HG02759 (cell line): Measurements from ENCODE around the gene PARVG.
"Not testable (repeated sequence)": the region's sequence is repeated elsewhere in the genome, so short reads cannot be mapped to it uniquely, and the experiment has no call there.

Experiments
- ATAC-seq: cut with Tn5 transposase; IDR thresholded peaks from one replicate; pipeline ENCODE4 v1.9.1; 2021; ENCODE audit warnings: mild to moderate bottlenecking, moderate library complexity; ENCODE audit not compliant: unreplicated experiment

PARVG gene

DNA sequence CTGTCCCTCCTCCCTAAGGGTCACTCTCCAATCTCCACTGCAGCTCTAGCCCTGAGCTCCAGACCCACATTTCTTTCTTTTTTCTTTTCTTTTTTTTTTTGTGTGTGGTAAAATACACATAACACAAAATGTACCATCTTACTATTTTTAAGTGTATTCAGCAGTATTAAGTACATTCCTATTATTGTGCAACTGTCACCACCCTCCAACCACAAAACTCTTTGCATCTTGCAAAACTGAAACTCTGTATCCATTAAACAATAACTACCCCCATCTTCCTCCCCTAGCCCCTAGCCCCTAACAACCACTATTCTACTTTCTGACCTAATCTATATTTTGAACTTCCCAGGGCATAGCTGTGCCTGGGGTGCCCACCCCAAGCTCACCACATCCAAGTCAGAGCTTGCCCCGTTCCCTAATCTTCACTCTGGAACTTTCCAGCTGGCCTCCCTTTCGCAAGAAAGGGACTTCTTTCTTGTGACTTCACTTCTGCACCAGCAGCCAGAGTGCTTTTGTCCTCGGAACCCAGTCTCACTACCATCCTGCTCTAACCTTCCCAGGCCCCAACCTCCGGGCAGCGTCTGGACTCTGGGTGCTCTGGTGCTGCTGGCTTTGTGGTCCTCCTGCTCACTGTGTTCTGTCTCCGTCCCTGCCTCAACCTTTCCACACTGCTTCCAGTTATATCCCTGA is 30.7 kb downstream of the PARVG start:
- no peak for ATAC-seq

DNA sequence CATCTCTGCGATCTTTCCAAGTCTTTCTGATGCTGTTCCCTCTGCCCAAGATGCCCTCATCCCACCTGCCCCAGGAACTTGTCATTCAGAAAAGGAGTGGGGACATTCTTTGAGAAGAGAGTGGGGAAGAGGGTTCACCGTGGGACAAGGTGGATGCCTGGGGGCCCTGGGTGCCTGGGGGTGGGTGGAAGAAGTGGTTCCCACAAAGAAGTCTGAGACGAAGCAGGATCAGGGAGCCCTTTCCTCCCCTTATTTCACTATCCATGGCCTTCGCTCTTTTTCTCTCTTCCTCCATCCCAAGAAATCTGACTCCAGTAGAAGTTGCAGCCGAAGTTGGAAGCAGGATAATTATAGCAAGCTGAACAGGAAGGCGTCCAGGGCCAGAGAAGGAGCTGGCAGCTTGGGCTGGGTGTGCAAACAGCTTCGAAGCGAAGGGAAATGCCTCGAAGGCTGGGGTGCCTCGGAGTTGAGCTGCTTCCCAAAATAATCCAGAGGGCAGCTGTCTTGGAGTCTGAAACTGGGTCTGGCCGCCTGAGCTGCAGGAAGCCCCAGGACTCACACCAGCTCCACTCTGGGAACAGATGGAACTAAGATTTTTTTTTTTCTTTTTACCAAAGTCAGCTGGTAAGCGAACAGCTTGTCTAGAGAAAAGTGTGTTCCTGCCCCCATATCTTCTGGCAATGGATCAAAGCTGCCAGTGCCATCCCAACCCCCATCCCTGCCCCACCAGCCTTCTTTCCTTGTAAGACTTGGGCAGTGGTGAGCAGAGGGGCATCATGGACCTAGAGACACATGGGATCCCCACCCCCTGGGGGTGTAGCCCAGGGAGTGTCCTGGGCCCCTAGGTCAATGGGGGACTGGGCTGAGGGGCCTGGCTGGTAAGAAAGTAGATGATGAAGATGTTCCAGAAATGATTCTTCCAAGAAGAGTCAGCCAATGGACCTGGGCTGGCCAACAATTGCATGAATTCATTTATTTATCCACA is 31.5 kb downstream of the PARVG start:
- no peak for ATAC-seq

DNA sequence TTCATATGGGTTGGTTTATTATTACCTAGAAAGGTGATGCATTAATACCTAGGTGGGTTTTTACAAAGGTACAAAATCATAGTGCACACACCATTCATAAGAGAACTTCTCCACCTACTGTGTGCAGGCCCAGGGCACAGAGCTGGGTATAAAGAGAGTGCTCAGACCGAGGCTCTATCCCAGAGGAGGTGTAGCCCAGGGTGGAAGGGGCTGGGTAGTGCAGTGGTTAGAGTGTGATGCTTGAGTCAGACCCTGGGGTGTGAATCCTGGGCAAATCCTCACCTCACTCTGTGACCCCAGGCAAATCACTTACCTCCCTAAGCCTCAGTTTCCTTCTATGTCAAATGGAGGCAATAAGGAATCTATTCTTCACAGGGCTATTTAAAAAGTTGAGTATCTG is 32.2 kb downstream of the PARVG start:
- no peak for ATAC-seq

DNA sequence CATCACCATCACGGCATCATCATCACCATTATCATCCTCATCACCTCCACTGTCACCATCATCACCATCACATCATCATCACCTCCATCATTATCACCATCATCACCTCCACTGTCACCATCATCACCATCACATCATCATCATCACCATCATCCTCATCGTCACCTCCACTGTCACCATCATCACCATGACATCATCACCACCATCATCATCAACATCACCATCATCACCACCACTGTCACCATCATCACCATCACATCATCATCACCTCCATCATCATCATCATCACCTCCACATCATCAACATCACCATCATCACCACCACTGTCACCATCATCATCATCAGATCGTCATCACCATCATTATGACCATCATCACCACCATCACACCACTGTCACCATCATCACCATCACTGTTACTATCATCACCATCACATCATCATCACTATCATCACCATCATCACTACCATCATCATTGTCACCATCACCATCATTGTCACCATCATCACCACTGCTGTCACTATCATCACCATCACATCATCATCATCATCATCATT is 32.8 kb downstream of the PARVG start:
- no peak for ATAC-seq

DNA sequence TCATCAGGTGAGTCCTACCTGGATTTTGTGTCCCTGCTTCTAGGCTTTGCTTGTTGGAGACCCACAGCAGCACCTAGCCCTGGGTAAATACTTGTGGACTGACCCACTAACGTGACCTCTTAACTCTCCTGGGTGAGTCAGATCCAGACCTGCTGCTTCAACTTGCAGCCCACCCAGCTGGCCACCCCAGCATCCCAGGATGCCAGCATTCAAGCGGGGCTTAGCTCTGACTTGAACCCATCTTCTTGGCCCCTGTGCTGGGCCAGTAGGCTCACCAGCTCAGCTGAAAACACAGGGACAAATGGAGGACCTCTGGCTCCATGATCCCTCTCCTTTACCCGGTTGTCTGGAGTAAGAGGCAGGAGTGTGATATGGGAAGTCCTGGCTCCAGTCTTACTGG is 33.5 kb downstream of the PARVG start:
- no peak for ATAC-seq

DNA sequence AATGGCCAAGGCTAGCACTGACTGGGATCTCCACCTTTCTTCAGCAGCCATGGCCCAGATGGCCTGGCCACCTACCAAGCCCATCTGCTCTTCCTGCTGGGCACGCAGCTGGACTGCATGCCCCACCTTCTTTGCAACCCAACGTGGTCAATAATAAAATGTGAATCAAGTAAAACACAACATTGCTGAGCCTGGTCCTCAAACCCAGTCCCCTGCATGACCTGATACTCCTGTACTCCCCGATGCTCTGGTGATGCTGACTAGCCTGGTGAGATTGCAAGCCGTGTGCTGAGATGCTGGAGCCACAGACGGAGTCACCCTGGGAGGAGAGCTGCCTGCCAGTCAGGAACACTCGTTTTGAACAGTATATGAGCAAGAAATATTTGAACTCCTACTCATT is 34.0 kb downstream of the PARVG start:
- no peak for ATAC-seq

DNA sequence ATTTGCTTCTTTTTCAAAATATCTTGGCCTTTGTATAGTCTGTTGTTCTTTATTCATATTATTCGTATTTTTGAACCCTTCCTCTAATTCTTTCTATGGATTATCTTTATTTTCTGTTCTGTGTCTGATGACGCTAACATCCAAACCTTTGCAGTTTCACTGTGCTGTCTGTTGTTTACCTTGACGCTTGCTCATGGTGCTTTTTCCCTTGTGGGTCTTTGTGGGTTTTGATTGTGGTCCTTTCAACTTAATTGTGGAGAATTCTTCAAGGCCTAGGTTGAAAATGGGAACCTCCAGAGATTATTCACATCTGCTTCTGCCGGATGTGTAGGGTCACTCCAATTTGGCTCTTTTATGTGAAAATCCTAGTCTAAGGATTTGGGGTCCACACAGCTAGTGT is 34.6 kb downstream of the PARVG start:
- ATAC-seq: no peak

DNA sequence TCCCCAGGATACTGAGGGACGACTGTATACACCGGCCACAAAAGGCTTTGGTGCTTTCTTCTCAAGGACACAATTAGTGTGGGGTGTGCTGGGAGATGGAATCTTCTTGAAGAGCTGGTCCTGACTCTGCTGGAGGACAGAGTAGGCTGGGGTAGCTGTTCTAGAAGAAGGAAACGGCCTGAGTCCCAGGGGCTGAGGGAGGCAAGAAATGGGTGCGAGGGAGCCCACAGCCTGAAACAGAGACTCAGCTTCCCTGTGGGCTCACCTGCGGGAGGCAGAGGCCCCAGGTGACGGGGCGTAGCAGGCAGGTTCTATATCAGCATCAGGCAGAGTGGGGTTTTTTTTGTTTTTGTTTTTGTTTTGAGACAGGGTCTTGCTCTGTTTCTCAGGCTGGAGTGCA is 36.6 kb downstream of the PARVG start:
- ATAC-seq: no peak

DNA sequence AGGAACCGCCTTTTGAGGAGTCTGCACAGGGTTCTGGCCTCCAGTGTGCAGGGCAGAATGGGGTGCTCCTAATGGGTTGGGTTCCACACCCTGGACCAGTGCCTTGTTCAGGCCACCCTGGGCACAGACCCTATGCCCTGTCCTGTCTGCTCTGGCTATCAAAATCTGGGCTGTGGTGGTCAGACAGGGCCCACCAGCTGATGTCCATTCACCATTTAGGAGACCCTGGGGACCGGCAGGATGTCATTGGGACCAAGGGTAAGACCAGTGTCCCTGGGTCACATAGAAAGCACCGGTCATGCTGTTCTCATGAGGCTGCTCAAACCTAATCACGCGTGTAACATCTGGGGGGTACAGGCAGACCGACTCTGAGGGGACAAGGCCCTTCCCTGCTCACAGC is 37.3 kb downstream of the PARVG start:
- no peak for ATAC-seq

DNA sequence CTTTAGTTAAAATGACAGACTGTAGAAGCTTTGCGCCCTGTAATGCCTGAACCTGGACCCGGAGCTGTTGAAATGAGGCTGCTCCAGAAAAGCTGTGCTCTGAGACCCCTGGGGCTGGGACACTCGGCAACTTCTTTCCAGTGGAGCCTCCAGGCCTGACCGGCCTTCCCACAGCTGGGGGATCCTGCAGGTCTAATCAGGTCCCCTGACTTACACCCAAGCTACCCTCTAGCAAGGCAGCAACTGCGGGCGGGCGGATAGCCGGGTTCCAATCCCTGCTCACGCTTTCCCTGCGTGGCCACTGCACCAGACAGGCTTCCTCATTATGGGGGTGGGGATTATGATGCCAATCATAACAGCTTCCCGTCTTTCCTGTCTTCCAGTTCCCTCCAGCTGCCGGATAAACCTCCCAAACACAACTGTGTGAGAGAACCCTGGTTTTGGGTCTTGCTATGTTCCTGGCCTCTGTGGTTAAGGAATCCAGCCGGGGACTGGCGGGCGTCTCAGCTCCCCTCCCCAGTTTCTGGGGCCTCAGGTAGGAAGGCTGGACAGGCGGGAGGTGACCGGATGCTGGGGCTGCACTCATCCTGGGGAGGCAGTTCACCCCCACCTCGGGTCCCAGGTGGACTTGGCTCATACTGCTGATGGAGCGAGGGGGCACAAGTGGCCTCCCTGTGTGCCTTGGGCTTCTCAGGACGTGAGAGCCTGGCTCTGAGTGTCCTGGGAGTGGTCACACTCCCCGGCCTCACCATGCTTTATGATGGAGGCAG is 38.6 kb downstream of the PARVG start:
- ATAC-seq: no peak

DNA sequence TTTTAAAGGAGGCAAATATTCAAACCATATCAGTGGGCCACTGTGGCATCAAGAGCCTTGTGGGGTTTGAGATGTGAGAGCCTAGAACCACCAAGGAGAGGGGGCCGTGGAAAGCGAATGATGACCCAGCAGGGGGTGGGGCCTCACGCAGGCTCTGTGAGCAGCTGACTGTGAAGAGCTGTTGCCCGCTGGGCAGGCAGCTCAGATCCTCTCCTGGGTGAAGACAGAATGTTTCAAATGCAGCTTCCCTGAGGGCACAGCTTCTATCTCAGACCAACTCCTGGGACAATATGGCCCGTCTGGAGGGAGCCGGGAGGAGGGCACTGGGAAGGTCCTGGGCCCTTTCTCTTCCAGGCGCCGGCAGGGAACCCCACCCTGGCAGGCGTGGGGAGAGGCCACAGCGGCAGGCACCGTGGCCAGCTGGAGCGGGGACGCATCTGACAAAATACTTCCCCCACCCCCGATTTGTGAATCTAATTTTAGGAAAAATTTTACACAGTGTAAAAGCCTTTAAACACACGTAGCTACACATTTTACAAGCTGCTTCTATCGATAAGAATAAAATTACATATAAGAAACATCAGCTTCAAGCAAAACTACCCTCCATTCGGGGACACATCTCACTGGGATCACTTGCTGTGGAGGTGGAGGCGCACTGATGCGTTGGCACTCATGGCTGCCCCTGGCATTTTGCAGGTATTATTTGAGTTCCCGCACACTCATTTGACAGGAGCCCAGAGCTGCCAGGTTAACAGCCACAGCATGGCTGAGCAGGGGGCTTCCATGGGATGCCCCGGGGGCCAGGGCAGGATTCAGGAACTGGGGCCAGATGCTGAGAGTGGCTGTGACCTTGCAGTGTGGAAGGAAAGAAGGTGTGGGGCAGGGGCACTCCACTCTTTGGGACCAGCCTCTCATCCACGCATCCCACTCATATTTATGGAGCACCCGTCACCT is 40.3 kb downstream of the PARVG start:
- no peak for ATAC-seq

DNA sequence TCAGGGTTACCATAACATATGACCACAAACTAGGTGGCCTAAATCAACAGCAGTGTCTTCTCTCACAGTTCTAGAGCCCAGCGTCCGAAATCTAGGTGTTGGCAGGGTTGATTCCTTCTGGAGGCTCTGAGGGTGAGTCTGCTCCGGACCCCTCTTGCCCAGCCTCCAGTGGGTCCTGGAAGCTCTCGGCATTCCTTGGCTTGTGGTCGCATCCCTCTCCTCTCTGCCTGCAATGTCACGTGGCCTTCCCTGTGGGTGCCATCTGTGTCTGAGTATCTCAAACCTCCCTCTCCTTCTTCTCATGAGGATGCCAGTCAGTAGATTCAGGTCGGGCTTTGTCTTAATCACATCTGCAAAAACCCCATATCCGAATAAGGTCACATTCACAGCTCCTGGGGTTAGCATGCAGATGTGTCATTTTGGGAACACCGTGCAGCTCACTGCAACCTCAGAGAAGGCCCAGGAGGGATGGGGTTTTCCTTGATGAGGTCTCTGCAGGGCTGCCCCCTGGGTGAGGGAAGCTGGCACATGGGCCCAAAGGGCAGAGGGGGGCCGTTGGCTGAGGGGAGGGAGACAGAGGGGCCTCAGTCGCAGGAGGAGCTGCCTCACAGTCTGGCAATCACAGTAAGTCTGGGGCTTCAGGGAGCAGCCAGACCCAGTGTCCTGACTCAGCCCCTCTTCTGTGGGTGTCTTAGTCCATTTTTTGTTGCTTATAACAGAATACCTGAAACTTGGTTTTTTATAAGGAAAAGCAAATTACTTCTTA is 41.2 kb downstream of the PARVG start:
- no peak for ATAC-seq

DNA sequence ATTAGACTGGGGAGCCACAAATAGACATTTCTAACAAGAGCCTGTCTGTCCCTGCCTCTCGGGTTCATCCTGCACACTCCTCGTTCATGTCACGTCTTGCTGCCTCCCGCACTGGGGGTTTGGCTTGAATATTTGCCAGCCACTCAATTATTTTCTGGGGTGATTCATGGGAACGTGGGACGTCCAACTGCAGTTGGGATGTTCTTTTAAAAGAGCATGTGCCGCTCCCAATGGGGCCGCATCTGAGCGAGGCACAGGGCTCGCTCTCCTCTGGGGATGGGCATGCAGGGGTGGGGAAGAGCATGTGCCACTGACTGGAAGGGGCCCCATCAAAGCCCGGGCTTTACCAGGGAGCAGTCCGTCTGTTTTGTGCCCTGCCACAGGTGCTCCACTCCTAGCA is 43.4 kb downstream of the PARVG start:
- no peak for ATAC-seq

DNA sequence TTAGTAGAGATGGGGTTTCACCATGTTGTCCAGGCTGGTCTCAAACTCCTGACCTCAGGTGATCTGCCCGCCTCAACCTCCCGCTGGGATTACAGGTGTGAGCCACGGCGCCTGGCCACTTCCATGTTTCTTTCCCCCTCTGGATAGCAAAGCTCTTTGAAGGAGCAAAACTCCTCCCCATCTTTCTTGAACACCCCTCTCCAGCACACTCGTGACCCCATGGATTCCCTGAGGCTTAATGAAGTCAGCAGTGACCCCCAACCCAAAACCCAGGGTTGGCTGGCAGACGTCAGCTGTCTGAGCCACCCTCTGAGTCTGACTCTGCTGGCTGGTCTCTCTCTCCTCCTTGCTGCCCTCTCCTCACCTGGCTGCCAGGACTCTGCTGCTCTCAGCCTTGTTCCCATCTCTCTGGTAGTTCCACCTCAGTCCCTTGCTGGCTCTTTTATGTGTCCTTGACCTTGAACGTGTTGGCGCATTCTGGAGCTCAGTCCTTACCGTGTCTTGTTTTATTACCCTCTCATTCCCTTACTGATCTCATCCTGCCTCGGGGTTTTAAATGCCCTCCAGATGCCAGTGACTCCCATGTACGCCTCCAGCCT is 44.5 kb downstream of the PARVG start:
- ATAC-seq: no peak

DNA sequence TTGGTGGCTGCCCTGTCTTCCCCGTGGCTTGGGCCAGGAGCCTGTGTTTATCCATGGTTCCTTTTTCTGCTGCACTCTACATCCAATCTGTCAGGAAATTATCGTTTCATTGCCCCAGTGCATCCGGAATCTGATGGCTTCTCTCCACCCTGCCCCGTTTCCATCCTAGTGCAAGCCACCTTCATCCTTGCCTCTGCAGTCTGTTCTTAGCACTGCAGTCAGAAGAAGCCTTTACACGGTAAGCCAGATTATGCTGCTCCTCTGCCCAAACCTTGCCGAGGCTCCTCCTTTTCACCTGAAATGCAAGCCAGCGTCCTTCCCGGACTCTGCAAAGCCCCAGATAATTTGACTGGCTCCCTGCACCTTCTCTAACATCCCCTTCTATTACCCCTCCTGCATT is 45.1 kb downstream of the PARVG start:
- ATAC-seq: no peak

DNA sequence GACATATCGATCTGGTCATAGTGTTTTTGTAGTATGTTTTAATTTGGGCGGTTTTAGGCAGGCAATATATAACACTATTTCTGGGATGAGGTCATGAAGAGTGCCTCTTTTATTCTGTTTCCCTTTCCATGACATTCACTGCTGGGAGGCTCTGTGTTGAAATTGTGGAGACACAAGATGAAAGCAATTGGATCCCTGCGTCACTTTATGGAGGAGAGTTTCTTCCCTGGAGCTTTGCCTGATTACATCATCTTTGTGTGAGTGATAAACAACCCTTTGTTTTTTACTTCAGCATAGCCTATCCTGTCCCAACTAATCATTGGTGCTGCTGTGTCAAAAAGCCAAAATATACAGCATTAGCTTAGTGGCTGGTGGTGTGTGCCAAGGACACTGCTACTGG is 48.6 kb downstream of the PARVG start:
- ATAC-seq: no peak

DNA sequence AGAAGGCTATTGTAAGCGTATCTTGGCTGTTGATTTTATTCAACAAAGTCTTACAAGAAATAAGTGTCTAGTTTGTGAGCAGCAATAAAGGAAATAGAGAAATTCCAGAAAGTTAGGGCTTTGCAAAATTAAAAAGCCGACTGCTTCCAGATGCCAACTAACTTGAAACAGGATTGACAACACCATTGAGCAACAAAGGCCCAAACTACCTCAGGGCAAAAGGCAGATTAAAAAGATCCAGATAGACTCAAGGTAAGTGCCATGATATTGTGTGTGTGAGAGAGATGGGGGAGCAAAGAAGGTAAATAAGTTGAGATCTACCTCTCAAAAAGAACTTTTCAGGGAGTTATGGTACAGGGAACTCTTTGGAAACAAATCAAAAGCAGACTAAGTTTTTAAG is 49.1 kb downstream of the PARVG start:
- ATAC-seq: no peak

DNA sequence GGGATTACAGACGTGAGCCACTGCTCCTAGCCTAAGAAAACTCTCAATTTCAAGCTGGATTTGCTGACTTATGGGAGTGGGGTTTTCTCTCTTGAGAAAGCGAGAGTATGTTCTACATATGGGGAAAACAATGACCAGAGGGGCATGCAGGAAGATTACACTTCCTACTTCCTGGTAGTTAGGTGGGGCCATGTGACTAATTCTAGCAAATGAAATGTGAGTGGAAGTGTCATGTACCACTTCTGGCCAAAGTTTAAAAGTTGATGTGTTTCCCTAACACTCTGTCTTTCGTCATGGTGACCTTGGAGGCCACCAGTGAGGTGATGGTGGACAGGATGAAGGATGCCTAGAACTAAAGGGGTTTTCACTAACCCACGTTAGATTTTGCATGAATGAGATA is 50.5 kb downstream of the PARVG start:
- no peak for ATAC-seq

DNA sequence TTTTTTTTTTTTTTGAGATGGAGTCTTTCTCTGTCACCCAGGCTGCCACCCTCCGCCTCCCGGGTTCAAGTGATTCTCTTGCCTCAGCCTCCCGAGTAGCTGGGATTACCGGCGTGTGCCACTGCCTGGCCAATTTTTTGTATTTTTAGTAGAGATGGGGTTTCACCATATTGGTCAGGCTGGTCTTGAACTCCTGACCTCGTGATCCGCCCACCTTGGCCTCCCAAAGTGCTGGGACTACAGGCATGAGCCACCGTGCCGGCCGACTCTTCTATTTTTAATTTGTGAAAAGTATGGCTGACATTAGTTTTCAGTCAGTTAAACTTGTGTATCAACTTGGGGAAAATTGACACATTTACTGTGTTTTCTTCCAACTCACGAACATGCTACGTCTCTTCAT is 53.6 kb downstream of the PARVG start:
- ATAC-seq: not testable (repeated sequence)
